Calu3 (cell line): Measurements from ENCODE around the gene LMX1A. TPM values are rescaled to one million over a fixed set of nuclear protein-coding genes. Genes with fewer than 3 reads are reported as not detected.

ENCODE experiments used
- BruUV-seq: library from RNA; stranded (reverse); fragments of 400-500 nt; replicated peaks from 2 replicates; lab custom pipeline; 2021; lab: Mats Ljungman, UMichigan
- CTCF ChIA-PET: fragments of 300-600 bp; sonication (Branson Sonifier 250); formaldehyde crosslinking; loops from one replicate; lab custom pipeline; 2022; ENCODE audit warnings: antibody characterized with exemption; lab: Charles Lee
- DNase-seq: peaks from one replicate; pipeline ENCODE4 v3.0.0; 2022
- H3K27ac Mint-ChIP-seq: one replicate; pipeline ENCODE4 v1.8.0; 2022; ENCODE audit warnings: mixed read lengths; ENCODE audit not compliant: unreplicated experiment
- H3K27me3 Mint-ChIP-seq: one replicate; pipeline ENCODE4 v1.8.0; 2022; ENCODE audit warnings: mixed read lengths; ENCODE audit not compliant: unreplicated experiment
- H3K36me3 Mint-ChIP-seq: one replicate; pipeline ENCODE4 v1.8.0; 2022; ENCODE audit warnings: mild to moderate bottlenecking, moderate library complexity, mixed read lengths; ENCODE audit not compliant: insufficient read depth, unreplicated experiment
- H3K4me1 Mint-ChIP-seq: one replicate; pipeline ENCODE4 v1.8.0; 2022; ENCODE audit warnings: mild to moderate bottlenecking, low read depth, mixed read lengths; ENCODE audit not compliant: unreplicated experiment
- H3K4me3 Mint-ChIP-seq: one replicate; pipeline ENCODE4 v1.8.0; 2022; ENCODE audit warnings: mild to moderate bottlenecking, low read depth, moderate library complexity, mixed read lengths; ENCODE audit not compliant: unreplicated experiment
- H3K9me3 Mint-ChIP-seq: one replicate; pipeline ENCODE4 v1.8.0; 2022; ENCODE audit warnings: low read depth, mixed read lengths; ENCODE audit not compliant: unreplicated experiment
- CTCF ChIP-seq: fragments of 200-600 bp; IDR thresholded peaks from one replicate; pipeline ENCODE4 v1.8.0; 2022; ENCODE audit warnings: antibody characterized with exemption; ENCODE audit not compliant: unreplicated experiment
- intact Hi-C: fragments of 100-400 bp; cut with micrococcal nuclease; formaldehyde crosslinking; loops from one replicate; pipeline ENCODE4 v1.10.0; 2022; ENCODE audit not compliant: unreplicated experiment
- total RNA-seq: library from RNA; stranded (reverse); gene quantifications from 2 replicates; pipeline ENCODE4 v1.2.3, GENCODE V29; 2022

Gene LMX1A
- total RNA-seq, 1 experiment from 2014 or later: not detected

DNA sequence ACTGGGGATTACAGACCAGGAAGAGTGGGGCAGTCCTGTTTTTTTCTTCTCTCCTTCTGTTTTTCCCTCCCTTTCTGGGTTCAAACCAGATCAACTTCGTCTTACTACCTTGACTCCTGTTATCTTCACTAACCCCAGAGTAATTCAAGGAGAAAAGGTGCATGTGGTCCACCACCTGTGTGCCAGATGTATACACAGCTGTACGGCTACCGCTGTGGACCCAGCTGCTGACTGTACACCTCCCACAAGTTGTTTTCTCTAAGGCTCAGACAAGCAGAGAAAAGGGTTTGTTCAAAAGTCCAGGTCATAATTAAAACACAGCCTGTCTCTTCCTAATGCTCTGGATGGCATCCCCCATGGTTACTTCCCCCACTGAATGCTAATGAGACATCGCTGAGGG lies 102.1 kb downstream of the LMX1A start:
- no peaks in the 10 kb centered on the region for H3K36me3 Mint-ChIP-seq
- no peak overlapping the region for H3K4me3 Mint-ChIP-seq
- no TSS peak for BruUV-seq
- DNase-seq: no peak
- peaks cover 81% of the 10 kb centered on the region for H3K27me3 Mint-ChIP-seq
- peaks cover 3% of the 10 kb centered on the region for H3K9me3 Mint-ChIP-seq
- CTCF ChIA-PET: interaction anchor here (0.8 kb wide), 1 partner anchor 33 kb away, joined by 5 read pairs; no protein-coding TSS in a partner anchor
- peaks cover 8% of the 10 kb centered on the region for H3K4me1 Mint-ChIP-seq
- intact Hi-C loops: no loop called here
- TF ChIP-seq CTCF: no peak
- no peak overlapping the region for H3K27ac Mint-ChIP-seq

- no peak for TF ChIP-seq CTCF
- no TSS peak for BruUV-seq
- H3K27ac Mint-ChIP-seq: no peak overlapping the region
- intact Hi-C loops: no loop called here
- H3K27me3 Mint-ChIP-seq: peaks cover 81% of the 10 kb centered on the region
- no peaks in the 10 kb centered on the region for H3K36me3 Mint-ChIP-seq
- no peak overlapping the region for H3K4me3 Mint-ChIP-seq
- no peak for DNase-seq
- peaks cover 3% of the 10 kb centered on the region for H3K9me3 Mint-ChIP-seq
- H3K4me1 Mint-ChIP-seq: peaks cover 8% of the 10 kb centered on the region
- CTCF ChIA-PET: interaction anchor here (0.6 to 1.2 kb wide), 4 partner anchors 13 to 123 kb away, joined by 3 to 5 read pairs (median 4); no protein-coding TSS in a partner anchor
Observed at GRCh38 chr1:165253818-165254254, 102.7 kb downstream of the LMX1A start.

DNA sequence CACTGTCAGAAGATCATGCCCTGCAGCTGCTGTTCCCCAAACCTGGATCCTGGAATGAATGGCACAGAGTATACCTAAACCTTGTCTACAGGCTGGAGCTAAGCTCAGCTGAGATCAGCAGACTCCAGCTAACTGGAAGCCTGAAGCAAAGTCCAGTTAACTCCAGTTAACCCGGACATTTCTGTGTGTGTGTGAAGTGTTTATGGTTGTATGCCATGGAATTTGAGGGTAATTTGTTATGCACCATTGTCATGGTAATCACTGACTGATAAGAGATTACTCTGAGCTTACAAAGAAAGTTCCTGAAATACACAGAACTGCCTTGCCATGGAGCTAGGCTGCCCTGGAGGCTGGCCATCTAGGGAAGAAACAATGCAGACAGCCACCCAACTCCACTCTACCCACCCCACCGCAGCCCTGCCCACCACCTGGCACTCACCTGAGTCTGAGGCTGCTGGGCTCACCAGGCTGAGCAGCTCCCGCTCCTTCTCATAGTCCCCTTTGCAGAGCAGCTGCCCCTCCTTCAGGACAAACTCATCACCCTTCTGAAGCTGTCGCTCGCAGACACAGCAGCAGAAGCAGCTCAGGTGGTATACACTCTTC lies 107.4 kb downstream of the LMX1A start:
- Mint-ChIP-seq H3K9me3 (no peaks in the 10 kb centered on the region), H3K36me3 (no peaks in the 10 kb centered on the region), H3K27ac (no peak overlapping the region), H3K4me1 (no peaks in the 10 kb centered on the region), H3K4me3 (no peak overlapping the region), H3K27me3 (peaks cover 72% of the 10 kb centered on the region)
- no TSS peak for BruUV-seq
- intact Hi-C loops: no loop called here
- no peak for TF ChIP-seq CTCF
- DNase-seq: no peak
- CTCF ChIA-PET: no interaction called here

- intact Hi-C loops: no loop called here
- H3K36me3 Mint-ChIP-seq: no peaks in the 10 kb centered on the region
- BruUV-seq: no TSS peak
- DNase-seq: no peak
- no peak overlapping the region for H3K27ac Mint-ChIP-seq
- no peak overlapping the region for H3K4me3 Mint-ChIP-seq
- TF ChIP-seq CTCF: no peak
- peaks cover 87% of the 10 kb centered on the region for H3K27me3 Mint-ChIP-seq
- CTCF ChIA-PET: no interaction called here
- H3K9me3 Mint-ChIP-seq: peaks cover 2% of the 10 kb centered on the region
- H3K4me1 Mint-ChIP-seq: no peaks in the 10 kb centered on the region
Observed at GRCh38 chr1:165241952-165242351, 114.6 kb downstream of the LMX1A start.
